Measurements from ENCODE around the gene INSR.
"Not testable (repeated sequence)": the region's sequence is repeated elsewhere in the genome, so short reads cannot be mapped to it uniquely, and the experiment has no call there.

Gene INSR

DNA sequence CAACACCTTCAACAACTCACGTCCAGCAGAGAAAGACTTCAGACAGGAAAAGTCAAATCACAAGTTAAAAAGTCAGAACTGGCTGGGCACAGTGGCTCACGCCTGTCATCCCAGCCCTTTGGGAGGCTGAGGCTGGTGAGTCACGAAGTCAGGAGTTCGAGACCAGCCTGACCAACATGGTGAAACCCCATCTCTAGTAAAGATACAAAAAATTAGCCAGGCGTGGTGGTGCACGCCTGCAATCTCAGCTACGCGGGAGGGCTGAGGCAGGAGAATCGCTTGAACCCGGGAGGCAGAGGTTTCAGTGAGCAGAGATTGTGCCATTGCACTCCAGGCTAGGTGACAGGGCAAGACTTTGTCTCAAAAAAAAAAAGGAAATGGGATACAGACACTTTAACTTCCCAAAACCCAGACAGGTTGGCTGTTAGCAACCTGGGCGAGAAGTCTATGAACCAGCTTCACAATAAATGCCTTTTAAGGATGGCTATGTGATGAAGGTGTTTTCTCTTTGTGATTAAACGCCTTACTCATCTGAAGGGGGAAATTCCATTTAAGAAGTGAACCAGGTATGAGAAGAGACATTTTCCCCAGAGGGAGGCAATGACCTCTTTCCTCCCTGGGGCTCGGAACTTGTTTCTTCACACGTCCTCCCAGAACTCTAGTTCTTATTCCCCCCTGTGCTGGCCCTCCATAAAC is 80.4 kb downstream of the INSR start:
- H3K27me3 ChIP-seq (ENCODE audit: control insufficient read depth in 1 of 2, insufficient read depth in 2 of 2, low read length in 2 of 2): no peaks in the 10 kb centered on the region
- H3K9ac ChIP-seq (ENCODE audit: low read depth in 1 of 2, low read length in 2 of 2): no peak overlapping the region
- H3K4me1 ChIP-seq (ENCODE audit: control insufficient read depth in 1 of 2, insufficient read depth in 2 of 2, low read length in 2 of 2): peaks cover 7 to 10% of the 10 kb centered on the region in 2 donors
- no peaks in the 10 kb centered on the region for H3K9me3 ChIP-seq (ENCODE audit: control insufficient read depth in 1 of 2, low read length in 2 of 2)
- H3K36me3 ChIP-seq (ENCODE audit: control insufficient read depth in 1 of 2, insufficient read depth in 2 of 2, low read length in 2 of 2): no peaks in the 10 kb centered on the region
- H3K27ac ChIP-seq (ENCODE audit: low read depth, low read length): no peak overlapping the region
- H3K4me3 ChIP-seq (ENCODE audit: low read depth in 1 of 2, low read length in 2 of 2): no peak overlapping the region

GRCh38 chr19:7211191-7211951 is 82.8 kb downstream of the INSR start:
- Histone ChIP-seq H3K9ac (ENCODE audit: low read depth in 1 of 2, low read length in 2 of 2) (no peak overlapping the region), H3K4me1 (ENCODE audit: control insufficient read depth in 1 of 2, insufficient read depth in 2 of 2, low read length in 2 of 2) (peaks cover 7 to 10% of the 10 kb centered on the region in 2 donors), H3K27ac (ENCODE audit: low read depth, low read length) (no peak overlapping the region), H3K36me3 (ENCODE audit: control insufficient read depth in 1 of 2, insufficient read depth in 2 of 2, low read length in 2 of 2) (no peaks in the 10 kb centered on the region), H3K27me3 (ENCODE audit: control insufficient read depth in 1 of 2, insufficient read depth in 2 of 2, low read length in 2 of 2) (no peaks in the 10 kb centered on the region), H3K9me3 (ENCODE audit: control insufficient read depth in 1 of 2, low read length in 2 of 2) (no peaks in the 10 kb centered on the region), H3K4me3 (ENCODE audit: low read depth in 1 of 2, low read length in 2 of 2) (no peak overlapping the region)

- no peaks in the 10 kb centered on the region for H3K27me3 ChIP-seq (ENCODE audit: control insufficient read depth in 1 of 2, insufficient read depth in 2 of 2, low read length in 2 of 2)
- no peak overlapping the region for H3K27ac ChIP-seq (ENCODE audit: low read depth, low read length)
- peaks cover 7 to 10% of the 10 kb centered on the region in 2 donors for H3K4me1 ChIP-seq (ENCODE audit: control insufficient read depth in 1 of 2, insufficient read depth in 2 of 2, low read length in 2 of 2)
Observed at GRCh38 chr19:7210359-7210758, 83.9 kb downstream of the INSR start.

DNA sequence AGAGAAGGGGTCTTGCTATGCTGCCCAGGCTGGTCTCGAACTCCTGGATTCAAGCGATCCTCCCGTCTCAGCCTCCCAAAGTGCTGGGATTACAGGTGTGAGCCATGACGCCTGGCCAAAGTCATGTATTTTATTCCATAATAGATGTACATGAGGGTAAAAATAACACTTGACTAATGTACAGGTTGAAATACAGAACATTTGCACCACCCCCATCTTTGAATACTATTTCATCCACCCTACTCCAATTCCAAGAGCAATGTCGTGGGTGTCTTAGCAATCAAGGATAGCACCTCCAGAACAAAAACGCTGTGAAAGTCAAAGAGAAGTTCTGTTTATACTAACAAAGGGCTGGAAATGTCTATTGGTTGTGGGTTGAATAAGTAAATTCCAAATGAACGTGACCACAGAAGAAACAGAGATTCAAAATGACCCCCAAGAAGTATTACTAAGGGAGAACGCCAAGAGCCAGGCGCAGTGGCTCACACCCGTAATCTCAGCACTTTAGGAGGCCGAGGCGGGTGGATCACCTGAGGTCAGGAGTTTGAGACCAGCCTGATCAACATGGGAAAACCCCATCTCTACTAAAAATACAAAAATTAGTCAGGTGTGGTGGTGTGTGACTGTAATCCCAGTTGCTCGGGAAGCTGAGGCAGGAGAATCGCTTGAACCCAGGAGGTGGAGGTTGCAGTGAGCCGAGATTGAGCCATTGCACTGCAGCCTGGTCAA is 84.5 kb downstream of the INSR start:
- not testable (repeated sequence) for H3K27ac ChIP-seq (ENCODE audit: low read depth, low read length)

More at GRCh38 chr19:7210359-7210758, 83.9 kb downstream of the INSR start:
- no peak overlapping the region for H3K9ac ChIP-seq (ENCODE audit: low read depth in 1 of 2, low read length in 2 of 2)
- no peaks in the 10 kb centered on the region for H3K9me3 ChIP-seq (ENCODE audit: control insufficient read depth in 1 of 2, low read length in 2 of 2)
- H3K4me3 ChIP-seq (ENCODE audit: low read depth in 1 of 2, low read length in 2 of 2): no peak overlapping the region
- H3K36me3 ChIP-seq (ENCODE audit: control insufficient read depth in 1 of 2, insufficient read depth in 2 of 2, low read length in 2 of 2): no peaks in the 10 kb centered on the region

GRCh38 chr19:7209036-7209435 is 85.2 kb downstream of the INSR start:
- not testable (repeated sequence) for H3K9me3 ChIP-seq (ENCODE audit: control insufficient read depth in 1 of 2, low read length in 2 of 2); H3K9ac ChIP-seq (ENCODE audit: low read depth in 1 of 2, low read length in 2 of 2); H3K27me3 ChIP-seq (ENCODE audit: control insufficient read depth in 1 of 2, insufficient read depth in 2 of 2, low read length in 2 of 2); H3K4me3 ChIP-seq (ENCODE audit: low read depth in 1 of 2, low read length in 2 of 2); H3K27ac ChIP-seq (ENCODE audit: low read depth, low read length); H3K36me3 ChIP-seq (ENCODE audit: control insufficient read depth in 1 of 2, insufficient read depth in 2 of 2, low read length in 2 of 2)
- H3K4me1 ChIP-seq (ENCODE audit: control insufficient read depth in 1 of 2, insufficient read depth in 2 of 2, low read length in 2 of 2): peaks cover 10% of the 10 kb centered on the region in 2 donors

More for the DNA sequence above, 84.5 kb downstream of the INSR start:
- not testable (repeated sequence) for H3K4me3 ChIP-seq (ENCODE audit: low read depth in 1 of 2, low read length in 2 of 2); H3K9me3 ChIP-seq (ENCODE audit: control insufficient read depth in 1 of 2, low read length in 2 of 2); H3K27me3 ChIP-seq (ENCODE audit: control insufficient read depth in 1 of 2, insufficient read depth in 2 of 2, low read length in 2 of 2); H3K9ac ChIP-seq (ENCODE audit: low read depth in 1 of 2, low read length in 2 of 2); H3K36me3 ChIP-seq (ENCODE audit: control insufficient read depth in 1 of 2, insufficient read depth in 2 of 2, low read length in 2 of 2)
- H3K4me1 ChIP-seq (ENCODE audit: control insufficient read depth in 1 of 2, insufficient read depth in 2 of 2, low read length in 2 of 2): peaks cover 7 to 10% of the 10 kb centered on the region in 2 donors

DNA sequence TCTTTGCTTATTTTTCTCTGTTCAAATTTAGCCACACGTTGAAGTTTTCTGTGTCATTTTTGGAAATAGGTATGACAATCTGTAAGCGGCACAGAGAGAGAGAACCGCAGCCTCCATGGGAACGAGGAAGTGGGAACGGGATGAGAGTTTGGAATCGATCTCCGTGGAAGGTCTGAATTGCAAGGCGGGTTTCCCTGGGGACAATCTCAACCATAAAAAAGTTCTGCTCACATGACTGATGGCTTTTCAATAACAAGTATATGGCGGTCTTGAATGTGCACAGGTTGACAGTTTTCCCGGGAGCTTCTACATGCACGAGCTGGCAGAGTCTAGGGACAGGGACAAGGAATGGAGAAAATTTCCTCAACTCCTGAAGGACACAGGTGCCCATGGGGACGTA is 90.9 kb downstream of the INSR start:
- Histone ChIP-seq H3K27me3 (ENCODE audit: control insufficient read depth in 1 of 2, insufficient read depth in 2 of 2, low read length in 2 of 2) (no peaks in the 10 kb centered on the region), H3K36me3 (ENCODE audit: control insufficient read depth in 1 of 2, insufficient read depth in 2 of 2, low read length in 2 of 2) (no peaks in the 10 kb centered on the region), H3K9ac (ENCODE audit: low read depth in 1 of 2, low read length in 2 of 2) (peak overlapping the region in 1 of 2 donors; percentile 0), H3K27ac (ENCODE audit: low read depth, low read length) (no peak overlapping the region), H3K4me1 (ENCODE audit: control insufficient read depth in 1 of 2, insufficient read depth in 2 of 2, low read length in 2 of 2) (peaks cover 24 to 27% of the 10 kb centered on the region in 2 donors), H3K9me3 (ENCODE audit: control insufficient read depth in 1 of 2, low read length in 2 of 2) (no peaks in the 10 kb centered on the region), H3K4me3 (ENCODE audit: low read depth in 1 of 2, low read length in 2 of 2) (peak overlapping the region; percentile 37 to 53)

DNA sequence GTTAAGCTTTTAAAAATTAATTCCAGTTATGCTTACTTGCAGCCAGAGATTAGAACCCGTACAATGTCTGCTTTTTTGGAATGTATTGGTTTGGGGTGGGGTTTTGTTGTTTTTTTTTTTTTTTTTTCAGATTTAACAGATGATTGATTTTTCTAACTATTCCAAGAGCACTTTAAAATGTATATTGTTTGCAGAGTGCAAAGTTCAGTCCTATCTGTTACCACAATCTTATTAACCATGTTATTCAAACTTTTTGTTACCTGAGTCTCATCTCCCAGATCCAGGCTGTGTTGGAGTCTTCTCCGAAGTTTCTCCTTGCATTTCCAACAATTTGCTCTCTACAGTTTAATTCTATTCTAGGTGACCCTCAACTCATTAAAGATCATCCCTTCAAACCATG is 91.3 kb downstream of the INSR start:
- H3K4me3 ChIP-seq (ENCODE audit: low read depth in 1 of 2, low read length in 2 of 2): peak overlapping the region; percentile 37 to 53

GRCh38 chr19:7200736-7201135 is 93.5 kb downstream of the INSR start:
- Histone ChIP-seq H3K27me3 (ENCODE audit: control insufficient read depth in 1 of 2, insufficient read depth in 2 of 2, low read length in 2 of 2) (no peaks in the 10 kb centered on the region), H3K9me3 (ENCODE audit: control insufficient read depth in 1 of 2, low read length in 2 of 2) (no peaks in the 10 kb centered on the region), H3K9ac (ENCODE audit: low read depth in 1 of 2, low read length in 2 of 2) (no peak overlapping the region), H3K27ac (ENCODE audit: low read depth, low read length) (no peak overlapping the region), H3K4me3 (ENCODE audit: low read depth in 1 of 2, low read length in 2 of 2) (no peak overlapping the region), H3K36me3 (ENCODE audit: control insufficient read depth in 1 of 2, insufficient read depth in 2 of 2, low read length in 2 of 2) (no peaks in the 10 kb centered on the region), H3K4me1 (ENCODE audit: control insufficient read depth in 1 of 2, insufficient read depth in 2 of 2, low read length in 2 of 2) (peaks cover 24 to 31% of the 10 kb centered on the region in 2 donors)

More for the DNA sequence above, 91.3 kb downstream of the INSR start:
- H3K9ac ChIP-seq (ENCODE audit: low read depth in 1 of 2, low read length in 2 of 2): no peak overlapping the region
- H3K27ac ChIP-seq (ENCODE audit: low read depth, low read length): no peak overlapping the region
- H3K36me3 ChIP-seq (ENCODE audit: control insufficient read depth in 1 of 2, insufficient read depth in 2 of 2, low read length in 2 of 2): no peaks in the 10 kb centered on the region
- no peaks in the 10 kb centered on the region for H3K27me3 ChIP-seq (ENCODE audit: control insufficient read depth in 1 of 2, insufficient read depth in 2 of 2, low read length in 2 of 2)
- H3K4me1 ChIP-seq (ENCODE audit: control insufficient read depth in 1 of 2, insufficient read depth in 2 of 2, low read length in 2 of 2): peaks cover 24 to 28% of the 10 kb centered on the region in 2 donors
- H3K9me3 ChIP-seq (ENCODE audit: control insufficient read depth in 1 of 2, low read length in 2 of 2): no peaks in the 10 kb centered on the region

DNA sequence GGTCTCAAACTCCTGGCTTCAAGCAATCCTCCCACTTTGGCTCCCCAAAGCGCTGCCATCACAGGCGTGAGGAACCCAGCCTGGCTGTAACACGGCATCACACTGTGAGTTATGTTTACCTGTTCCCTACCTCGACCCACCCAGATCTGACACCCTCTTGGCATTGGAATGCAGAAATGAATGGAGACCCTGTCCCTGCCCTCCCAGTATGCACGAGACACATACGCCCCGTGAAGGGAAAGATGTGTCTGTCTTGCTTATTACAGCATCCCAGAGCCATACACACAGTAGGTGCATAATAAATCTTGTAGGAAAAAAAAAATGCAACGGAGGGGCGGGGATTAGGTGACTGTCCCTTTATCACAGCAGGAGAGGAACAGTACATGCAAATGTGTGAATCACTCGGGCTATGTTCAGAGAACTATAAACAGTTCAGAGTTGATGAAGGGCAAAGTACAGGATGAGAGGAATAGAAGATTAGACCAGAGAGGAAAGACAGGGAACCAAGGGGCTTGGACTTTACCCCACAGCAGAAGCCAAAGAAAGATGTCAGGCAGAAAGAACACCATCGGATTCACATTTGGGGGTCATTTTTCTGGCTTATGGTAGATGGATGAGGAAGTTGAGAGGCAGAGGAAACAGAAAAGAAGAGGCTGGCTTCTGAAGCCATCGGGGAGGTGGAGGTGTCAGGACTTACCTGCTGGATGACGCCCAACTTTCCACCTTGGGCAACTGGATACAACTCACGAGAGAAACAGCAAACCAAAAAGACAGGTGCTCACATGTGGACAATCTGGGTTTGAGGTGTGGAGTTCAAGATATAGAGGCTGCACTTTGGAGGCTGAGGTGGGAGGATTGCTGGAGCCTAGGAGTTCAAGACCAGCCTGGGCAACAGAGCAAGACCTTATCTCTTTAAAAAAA is 94.3 kb downstream of the INSR start:
- peak overlapping the region; percentile 31 to 43 for H3K4me3 ChIP-seq (ENCODE audit: low read depth in 1 of 2, low read length in 2 of 2)
- no peaks in the 10 kb centered on the region for H3K36me3 ChIP-seq (ENCODE audit: control insufficient read depth in 1 of 2, insufficient read depth in 2 of 2, low read length in 2 of 2)
- H3K9me3 ChIP-seq (ENCODE audit: control insufficient read depth in 1 of 2, low read length in 2 of 2): no peaks in the 10 kb centered on the region
- no peaks in the 10 kb centered on the region for H3K27me3 ChIP-seq (ENCODE audit: control insufficient read depth in 1 of 2, insufficient read depth in 2 of 2, low read length in 2 of 2)
- H3K27ac ChIP-seq (ENCODE audit: low read depth, low read length): no peak overlapping the region
- no peak overlapping the region for H3K9ac ChIP-seq (ENCODE audit: low read depth in 1 of 2, low read length in 2 of 2)
- H3K4me1 ChIP-seq (ENCODE audit: control insufficient read depth in 1 of 2, insufficient read depth in 2 of 2, low read length in 2 of 2): peaks cover 24 to 31% of the 10 kb centered on the region in 2 donors
